KMS-11 (cell line): Measurements from ENCODE around the gene SH2D2A.

Source experiments
- H2AFZ ChIP-seq: fragments of 200-600 bp; sonication (generic); 2 replicates; pipeline ENCODE4 v1.6.1; 2016; ENCODE audit warnings: antibody characterized with exemption, mixed run types, low read depth
- H3K27ac ChIP-seq: fragments of 200-600 bp; sonication (generic); 2 replicates; pipeline ENCODE4 v1.6.1; 2016; ENCODE audit warnings: mild to moderate bottlenecking, mixed run types
- H3K27me3 ChIP-seq: fragments of 200-600 bp; sonication (generic); 2 replicates; pipeline ENCODE4 v1.6.1; 2017; ENCODE audit warnings: mild to moderate bottlenecking, low read depth, mixed run types, moderate library complexity; ENCODE audit not compliant: insufficient read depth
- H3K36me3 ChIP-seq: fragments of 200-600 bp; sonication (generic); 2 replicates; pipeline ENCODE4 v1.6.1; 2017; ENCODE audit warnings: mild to moderate bottlenecking, mixed run types; ENCODE audit not compliant: insufficient read depth
- H3K4me1 ChIP-seq: fragments of 200-600 bp; sonication (generic); 2 replicates; pipeline ENCODE4 v1.6.1; 2016; ENCODE audit warnings: mild to moderate bottlenecking, low read depth, mixed run types; ENCODE audit not compliant: poor library complexity, severe bottlenecking
- H3K4me2 ChIP-seq: fragments of 200-600 bp; sonication (generic); 2 replicates; pipeline ENCODE4 v1.7.0; 2016; ENCODE audit warnings: mild to moderate bottlenecking, mixed run types
- H3K4me3 ChIP-seq: fragments of 200-600 bp; sonication (generic); IDR thresholded peaks from 2 replicates; pipeline ENCODE4 v1.6.1; 2017; ENCODE audit warnings: low read depth, low read length, mixed read lengths; ENCODE audit not compliant: insufficient read depth
- H3K79me2 ChIP-seq: fragments of 200-600 bp; sonication (generic); 2 replicates; pipeline ENCODE4 v1.6.1; 2016; ENCODE audit warnings: low read depth, mixed run types; ENCODE audit not compliant: insufficient read depth
- H3K9ac ChIP-seq: fragments of 200-600 bp; sonication (generic); 2 replicates; pipeline ENCODE4 v1.6.1; 2016; ENCODE audit warnings: mild to moderate bottlenecking, mixed run types
- H4K20me1 ChIP-seq: fragments of 200-600 bp; sonication (generic); 2 replicates; pipeline ENCODE4 v1.6.1; 2016; ENCODE audit warnings: mild to moderate bottlenecking, mixed run types; ENCODE audit not compliant: insufficient read depth
- CTCF ChIP-seq: fragments of 200-600 bp; sonication (generic); conservative IDR thresholded peaks from 2 replicates; pipeline ENCODE4 v1.6.1; 2017; ENCODE audit warnings: low read depth, mild to moderate bottlenecking, antibody characterized with exemption, low read length, moderate library complexity, mixed read lengths

The SH2D2A gene

GRCh38 chr1:156801409-156802121 is 15.1 kb downstream of the SH2D2A start:
- no peak for TF ChIP-seq CTCF
- Histone ChIP-seq H3K4me2 (no peak overlapping the region), H3K4me1 (peaks cover 7% of the 10 kb centered on the region), H4K20me1 (no peaks in the 10 kb centered on the region), H3K36me3 (peaks cover 9% of the 10 kb centered on the region; the same call in 1 of the 2 replicates), H3K79me2 (no peaks in the 10 kb centered on the region), H2AFZ (no peak overlapping the region), H3K4me3 (no peak overlapping the region), H3K27me3 (no peaks in the 10 kb centered on the region), H3K9ac (no peak overlapping the region), H3K27ac (no peak overlapping the region)

GRCh38 chr1:156797212-156797871 is 19.3 kb downstream of the SH2D2A start:
- Histone ChIP-seq H3K36me3 (peaks cover 26% of the 10 kb centered on the region; the same call in 1 of the 2 replicates), H2AFZ (no peak overlapping the region), H3K4me3 (no peak overlapping the region), H3K27ac (no peak overlapping the region), H3K9ac (no peak overlapping the region), H3K79me2 (no peaks in the 10 kb centered on the region), H3K4me2 (no peak overlapping the region), H4K20me1 (no peaks in the 10 kb centered on the region), H3K4me1 (peaks cover 15% of the 10 kb centered on the region), H3K27me3 (no peaks in the 10 kb centered on the region)
- peak; percentile 100 for TF ChIP-seq CTCF

- H3K27me3 ChIP-seq = no peaks in the 10 kb centered on the region
- H3K36me3 ChIP-seq = peaks cover 26% of the 10 kb centered on the region; the same call in 1 of the 2 replicates
- H3K4me2 ChIP-seq = no peak overlapping the region
Observed at GRCh38 chr1:156796340-156797097, 20.1 kb downstream of the SH2D2A start.

More at GRCh38 chr1:156796340-156797097, 20.1 kb downstream of the SH2D2A start:
- Histone ChIP-seq H3K79me2 (no peaks in the 10 kb centered on the region), H2AFZ (no peak overlapping the region), H3K27ac (no peak overlapping the region), H3K4me1 (peaks cover 15% of the 10 kb centered on the region), H3K4me3 (no peak overlapping the region), H4K20me1 (no peaks in the 10 kb centered on the region), H3K9ac (no peak overlapping the region)
- no peak for TF ChIP-seq CTCF
